ENCODE measurements around the gene TK1.

GRCh38 chr17:78227455-78227916, 40.6 kb upstream of the TK1 start:
- no peak for TF ChIP-seq EZH2 (IDR thresholded peaks at IDR 0.05; ENCODE audit: borderline replicate concordance, low read depth, low read length, severe bottlenecking)
- no peak for TF ChIP-seq CTCF (IDR thresholded peaks at IDR 0.05; ENCODE audit: borderline replicate concordance, extremely low read depth, low read length, poor library complexity, severe bottlenecking)

Data from DND-41 (cell line).